ENCODE results near the gene LRRC61.

The LRRC61 gene

GRCh38 chr7:150368096-150368883 lies 45.1 kb downstream of the LRRC61 start, which contains the start of gene REPIN1:
Gene REPIN1 (plus strand): TSS chr7:150368822. CDS start chr7:150369712, 890 bp downstream.
- peak; percentile 83 for DNase-seq (ENCODE audit: low read depth)
- H3K4me3 ChIP-seq (replicated peaks; ENCODE audit: low read depth, low read length) = peak within 1 kb of the TSS; percentile 86
- TF ChIP-seq CTCF (IDR thresholded peaks at IDR 0.05; ENCODE audit: low read length, missing control alignments) = no peak

DNA sequence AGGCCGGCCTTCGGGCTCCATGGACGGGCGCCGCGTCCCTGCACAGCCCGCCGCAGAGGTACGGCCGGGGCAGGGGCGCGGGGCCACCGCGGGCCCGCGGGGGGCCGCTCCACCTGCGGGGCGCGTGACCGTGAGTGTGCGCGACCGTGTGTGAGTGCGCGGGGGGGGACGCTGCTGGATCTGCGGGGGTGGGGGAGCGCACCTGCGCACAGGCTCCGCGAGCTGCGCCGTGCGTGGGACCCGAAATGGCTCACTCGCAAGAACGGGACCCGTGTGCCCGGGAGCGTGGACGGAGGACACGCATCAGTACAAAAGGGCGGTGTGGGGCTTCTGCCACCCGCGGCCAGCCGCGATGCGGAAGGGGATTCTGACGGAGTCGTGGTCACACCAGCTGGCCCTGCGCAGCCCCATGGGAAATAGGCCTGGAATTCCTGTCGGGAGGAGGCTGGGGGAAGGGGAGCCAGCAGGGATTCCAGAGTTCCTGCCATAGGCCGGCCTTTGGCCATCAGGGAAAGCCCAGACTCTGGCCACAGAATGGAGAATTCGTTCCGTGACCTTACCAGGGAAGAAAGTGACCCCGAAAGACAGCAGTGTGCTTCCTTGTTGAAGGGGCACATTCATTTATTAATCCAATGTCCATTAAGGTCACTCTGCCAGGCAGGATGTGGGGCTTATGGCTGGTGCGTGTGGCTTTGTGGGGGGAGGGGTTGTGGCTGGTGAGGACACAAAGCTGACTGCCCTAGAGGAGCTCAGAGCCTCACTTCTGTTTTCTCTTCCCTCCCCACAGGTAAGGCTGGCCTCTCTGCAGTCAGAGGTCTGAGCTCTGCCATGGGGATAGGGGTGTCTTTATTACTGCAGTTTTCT lies 46.0 kb downstream of the LRRC61 start:
- peak; percentile 67 for DNase-seq (ENCODE audit: low read depth)
- peak overlapping the region; percentile 86 for H3K4me3 ChIP-seq (replicated peaks; ENCODE audit: low read depth, low read length)
- TF ChIP-seq CTCF (IDR thresholded peaks at IDR 0.05; ENCODE audit: low read length, missing control alignments) = no peak

DNA sequence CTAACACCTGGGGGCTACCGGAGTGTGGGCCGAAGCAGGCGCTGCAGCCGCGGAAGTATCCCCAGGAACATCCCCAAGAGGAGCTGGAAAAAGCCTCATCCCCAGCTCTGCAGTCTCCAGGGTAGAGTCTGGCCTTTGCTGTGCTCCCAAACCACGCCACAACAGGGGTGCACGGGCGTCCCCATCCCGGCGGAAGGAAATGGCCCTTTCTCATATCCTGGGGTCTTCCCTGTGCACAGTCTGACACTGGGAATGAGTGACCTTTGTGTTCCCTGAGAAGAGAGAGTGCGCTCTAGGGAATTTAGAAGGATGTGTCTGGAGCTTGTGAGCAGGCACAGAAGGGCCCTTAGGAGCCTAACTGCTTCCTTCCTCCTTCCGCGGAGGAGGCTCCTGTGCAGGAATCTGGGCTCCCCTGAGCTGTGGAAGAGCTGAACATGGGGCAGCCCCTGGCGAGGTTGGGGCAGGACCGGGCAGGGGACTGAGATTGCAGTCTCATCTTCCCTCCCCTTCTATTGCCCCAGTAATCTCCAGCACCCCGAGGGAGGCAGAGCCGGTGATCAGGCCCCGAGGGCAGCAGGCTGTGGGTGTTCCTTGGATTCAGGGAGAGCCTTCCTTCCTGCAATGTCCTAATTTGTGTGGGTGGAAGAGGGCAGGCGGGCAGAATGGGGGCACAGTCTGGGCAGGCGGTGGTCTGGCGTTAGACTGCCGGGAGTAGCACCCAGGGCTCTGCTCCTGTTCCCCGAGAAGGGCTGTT lies 46.8 kb downstream of the LRRC61 start:
- no peak for DNase-seq (ENCODE audit: low read depth)

GRCh38 chr7:150370612-150371071 lies 47.5 kb downstream of the LRRC61 start:
- TF ChIP-seq CTCF (IDR thresholded peaks at IDR 0.05; ENCODE audit: low read length, missing control alignments) = no peak
- DNase-seq (ENCODE audit: low read depth) = peak; percentile 72
- peak overlapping the region; percentile 86 for H3K4me3 ChIP-seq (replicated peaks; ENCODE audit: low read depth, low read length)

More for the DNA sequence above, 46.8 kb downstream of the LRRC61 start:
- H3K4me3 ChIP-seq (replicated peaks; ENCODE audit: low read depth, low read length) = peak overlapping the region; percentile 86
- no peak for TF ChIP-seq CTCF (IDR thresholded peaks at IDR 0.05; ENCODE audit: low read length, missing control alignments)

DNA sequence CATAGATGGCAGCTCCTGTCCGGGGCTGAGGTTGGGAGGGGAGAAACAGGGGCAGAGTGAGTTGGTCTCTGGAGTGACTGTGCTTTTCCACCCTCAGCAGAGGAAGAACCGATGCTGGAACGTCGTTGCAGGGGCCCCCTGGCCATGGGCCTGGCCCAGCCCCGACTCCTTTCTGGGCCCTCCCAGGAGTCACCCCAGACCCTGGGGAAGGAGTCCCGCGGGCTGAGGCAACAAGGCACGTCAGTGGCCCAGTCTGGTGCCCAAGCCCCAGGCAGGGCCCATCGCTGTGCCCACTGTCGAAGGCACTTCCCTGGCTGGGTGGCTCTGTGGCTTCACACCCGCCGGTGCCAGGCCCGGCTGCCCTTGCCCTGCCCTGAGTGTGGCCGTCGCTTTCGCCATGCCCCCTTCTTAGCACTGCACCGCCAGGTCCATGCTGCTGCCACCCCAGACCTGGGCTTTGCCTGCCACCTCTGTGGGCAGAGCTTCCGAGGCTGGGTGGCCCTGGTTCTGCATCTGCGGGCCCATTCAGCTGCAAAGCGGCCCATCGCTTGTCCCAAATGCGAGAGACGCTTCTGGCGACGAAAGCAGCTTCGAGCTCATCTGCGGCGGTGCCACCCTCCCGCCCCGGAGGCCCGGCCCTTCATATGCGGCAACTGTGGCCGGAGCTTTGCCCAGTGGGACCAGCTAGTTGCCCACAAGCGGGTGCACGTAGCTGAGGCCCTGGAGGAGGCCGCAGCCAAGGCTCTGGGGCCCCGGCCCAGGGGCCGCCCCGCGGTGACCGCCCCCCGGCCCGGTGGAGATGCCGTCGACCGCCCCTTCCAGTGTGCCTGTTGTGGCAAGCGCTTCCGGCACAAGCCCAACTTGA lies 48.2 kb downstream of the LRRC61 start:
- no peak overlapping the region for H3K4me3 ChIP-seq (replicated peaks; ENCODE audit: low read depth, low read length)
- no peak for DNase-seq (ENCODE audit: low read depth)
- no peak for TF ChIP-seq CTCF (IDR thresholded peaks at IDR 0.05; ENCODE audit: low read length, missing control alignments)

GRCh38 chr7:150371996-150372270 lies 48.8 kb downstream of the LRRC61 start:
- no peak for DNase-seq (ENCODE audit: low read depth)
- no peak overlapping the region for H3K4me3 ChIP-seq (replicated peaks; ENCODE audit: low read depth, low read length)
- TF ChIP-seq CTCF (IDR thresholded peaks at IDR 0.05; ENCODE audit: low read length, missing control alignments) = no peak

Measured in fibroblast of pulmonary artery (primary cell).